ENCODE results near the gene XRCC1. TPM values are rescaled to one million over a fixed set of nuclear protein-coding genes. Genes with fewer than 3 reads are reported as not detected.

The XRCC1 gene
- total RNA-seq, 1 donor from 2014 or later, result 6.4 TPM

GRCh38 chr19:43578787-43579186, 3.5 kb upstream of the XRCC1 start:
- Histone ChIP-seq H3K9me3 (no peaks in the 10 kb centered on the region), H3K27ac (no peak overlapping the region), H3K4me3 (no peak overlapping the region), H3K36me3 (no peaks in the 10 kb centered on the region), H3K4me1 (peaks cover 14 to 16% of the 10 kb centered on the region in 2 donors), H3K27me3 (no peaks in the 10 kb centered on the region)
- no peak for TF ChIP-seq CTCF (IDR thresholded peaks at IDR 0.05)
- intact Hi-C loops (cut with DNase I), result no loop called here
- DNase-seq (ENCODE audit: low spot score in 2 of 2), result no peak

- peaks cover 10 to 12% of the 10 kb centered on the region in 2 donors for H3K4me1 ChIP-seq
Measured at GRCh38 chr19:43575955-43576878, 890 bp upstream of the XRCC1 start.

GRCh38 chr19:43574424-43575155, 737 bp downstream of the XRCC1 start:
- TF ChIP-seq CTCF (IDR thresholded peaks at IDR 0.05), result no peak
- peak overlapping the region; percentile 76 to 87 for H3K4me3 ChIP-seq
- H3K27ac ChIP-seq, result peak overlapping the region; percentile 65 to 86
- H3K27me3 ChIP-seq, result no peaks in the 10 kb centered on the region
- H3K9me3 ChIP-seq, result no peaks in the 10 kb centered on the region
- peaks cover 8 to 9% of the 10 kb centered on the region in 2 donors for H3K4me1 ChIP-seq
- H3K36me3 ChIP-seq, result no peaks in the 10 kb centered on the region
- intact Hi-C loops (cut with DNase I), result loop anchor here (1.0 kb wide), 3 partner anchors 22 to 94 kb away; partner anchors contain the start of genes IRGQ and ZNF576
- DNase-seq (ENCODE audit: low spot score in 2 of 2), result no peak

More at GRCh38 chr19:43575955-43576878, 890 bp upstream of the XRCC1 start:
- no peak for TF ChIP-seq CTCF (IDR thresholded peaks at IDR 0.05)
- Histone ChIP-seq H3K27me3 (no peaks in the 10 kb centered on the region), H3K9me3 (no peaks in the 10 kb centered on the region), H3K4me3 (peak overlapping the region; percentile 76 to 87), H3K36me3 (no peaks in the 10 kb centered on the region), H3K27ac (peak overlapping the region; percentile 67 to 86)
- DNase-seq (ENCODE audit: low spot score in 2 of 2), result no peak
- intact Hi-C loops (cut with DNase I), result loop anchor here (1.0 to 2.0 kb wide), 4 partner anchors 20 to 92 kb away; partner anchors contain the start of genes IRGQ and ZNF576

- DNase-seq (ENCODE audit: low spot score in 2 of 2), result no peak
- no peak overlapping the region for H3K27ac ChIP-seq
- no peaks in the 10 kb centered on the region for H3K27me3 ChIP-seq
- intact Hi-C loops (cut with DNase I), result no loop called here
- H3K4me3 ChIP-seq, result no peak overlapping the region
- H3K36me3 ChIP-seq, result no peaks in the 10 kb centered on the region
- H3K9me3 ChIP-seq, result no peaks in the 10 kb centered on the region
- peaks cover 8 to 9% of the 10 kb centered on the region in 2 donors for H3K4me1 ChIP-seq
- TF ChIP-seq CTCF (IDR thresholded peaks at IDR 0.05), result no peak
Measured at GRCh38 chr19:43572171-43572588, 3.1 kb downstream of the XRCC1 start.

GRCh38 chr19:43570174-43570791, 5.0 kb downstream of the XRCC1 start:
- Histone ChIP-seq H3K27me3 (no peaks in the 10 kb centered on the region), H3K4me3 (no peak overlapping the region), H3K27ac (no peak overlapping the region), H3K36me3 (no peaks in the 10 kb centered on the region), H3K4me1 (peaks cover 3 to 9% of the 10 kb centered on the region in 2 donors), H3K9me3 (no peaks in the 10 kb centered on the region)
- TF ChIP-seq CTCF (IDR thresholded peaks at IDR 0.05), result no peak
- no peak for DNase-seq (ENCODE audit: low spot score in 2 of 2)
- intact Hi-C loops (cut with DNase I), result no loop called here

All from ascending aorta (tissue), 2 donors.